Measurements from ENCODE around the gene ITGAD.

ITGAD gene

GRCh38 chr16:31458844-31459686 lies 65.9 kb downstream of the ITGAD start, which contains the start of gene ARMC5:
ARMC5 (plus strand) TSS chr16:31459501; CDS start chr16:31459525, 24 bp downstream.
- in situ Hi-C loops (cut with HindIII; ENCODE audit: low sequenced_read_pairs) = no loop called here

GRCh38 chr16:31459687-31460581 lies 66.8 kb downstream of the ITGAD start:
- in situ Hi-C loops (cut with HindIII; ENCODE audit: low sequenced_read_pairs) = no loop called here

- in situ Hi-C loops (cut with HindIII; ENCODE audit: low sequenced_read_pairs) = no loop called here
These were observed 67.5 kb downstream of the ITGAD start for GRCh38 chr16:31460582-31461002.

- in situ Hi-C loops (cut with HindIII; ENCODE audit: low sequenced_read_pairs) = no loop called here
These were observed 68.2 kb downstream of the ITGAD start for GRCh38 chr16:31461201-31461920.

- in situ Hi-C loops (cut with HindIII; ENCODE audit: low sequenced_read_pairs) = no loop called here
These were observed 69.0 kb downstream of the ITGAD start for GRCh38 chr16:31461921-31462804.

- in situ Hi-C loops (cut with HindIII; ENCODE audit: low sequenced_read_pairs) = no loop called here
These were observed 71.2 kb downstream of the ITGAD start for GRCh38 chr16:31464348-31464769.

- in situ Hi-C loops (cut with HindIII; ENCODE audit: low sequenced_read_pairs) = no loop called here
These were observed 71.7 kb downstream of the ITGAD start for GRCh38 chr16:31464781-31465260.

- in situ Hi-C loops (cut with HindIII; ENCODE audit: low sequenced_read_pairs) = no loop called here
These were observed 72.7 kb downstream of the ITGAD start for GRCh38 chr16:31465788-31466370.

GRCh38 chr16:31466381-31466841 lies 73.3 kb downstream of the ITGAD start:
- in situ Hi-C loops (cut with HindIII; ENCODE audit: low sequenced_read_pairs) = no loop called here

GRCh38 chr16:31467151-31467773 lies 74.1 kb downstream of the ITGAD start:
- in situ Hi-C loops (cut with HindIII; ENCODE audit: low sequenced_read_pairs) = no loop called here

- in situ Hi-C loops (cut with HindIII; ENCODE audit: low sequenced_read_pairs) = no loop called here
These were observed 74.7 kb downstream of the ITGAD start for GRCh38 chr16:31467858-31468257.

- in situ Hi-C loops (cut with HindIII; ENCODE audit: low sequenced_read_pairs) = no loop called here
These were observed 77.5 kb downstream of the ITGAD start for GRCh38 chr16:31470615-31471014.

GRCh38 chr16:31471241-31471874 lies 78.2 kb downstream of the ITGAD start:
- in situ Hi-C loops (cut with HindIII; ENCODE audit: low sequenced_read_pairs) = no loop called here

- in situ Hi-C loops (cut with HindIII; ENCODE audit: low sequenced_read_pairs) = no loop called here
These were observed 79.0 kb downstream of the ITGAD start, which contains the start of gene TGFB1I1 for GRCh38 chr16:31471875-31472708. TGFB1I1 (plus strand) TSS chr16:31472152; CDS start chr16:31472189, 37 bp downstream.

- in situ Hi-C loops (cut with HindIII; ENCODE audit: low sequenced_read_pairs) = no loop called here
These were observed 79.6 kb downstream of the ITGAD start for GRCh38 chr16:31472709-31473203.

- in situ Hi-C loops (cut with HindIII; ENCODE audit: low sequenced_read_pairs) = no loop called here
These were observed 80.3 kb downstream of the ITGAD start for GRCh38 chr16:31473264-31473984.
